Skin epidermis (tissue), 12 donors: Measurements from ENCODE around the gene WRAP53.

ENCODE experiments used
- H3K27ac ChIP-seq, 21 experiments: fragments of 200-600 bp; sonication (generic) in 11 of 21; one replicate each; pipeline ENCODE4 v1.5.0; 2020; ENCODE audit warnings: mild to moderate bottlenecking in 3 of 21, inconsistent platforms in 2 of 21, moderate library complexity in 2 of 21
- H3K4me3 ChIP-seq, 7 experiments: fragments of 200-600 bp; sonication (generic) in 2 of 7; one replicate each; pipeline ENCODE4 v1.5.0; 2020; ENCODE audit warnings: inconsistent platforms in 2 of 7, mild to moderate bottlenecking in 2 of 7, moderate library complexity in 1 of 7

The WRAP53 gene

DNA sequence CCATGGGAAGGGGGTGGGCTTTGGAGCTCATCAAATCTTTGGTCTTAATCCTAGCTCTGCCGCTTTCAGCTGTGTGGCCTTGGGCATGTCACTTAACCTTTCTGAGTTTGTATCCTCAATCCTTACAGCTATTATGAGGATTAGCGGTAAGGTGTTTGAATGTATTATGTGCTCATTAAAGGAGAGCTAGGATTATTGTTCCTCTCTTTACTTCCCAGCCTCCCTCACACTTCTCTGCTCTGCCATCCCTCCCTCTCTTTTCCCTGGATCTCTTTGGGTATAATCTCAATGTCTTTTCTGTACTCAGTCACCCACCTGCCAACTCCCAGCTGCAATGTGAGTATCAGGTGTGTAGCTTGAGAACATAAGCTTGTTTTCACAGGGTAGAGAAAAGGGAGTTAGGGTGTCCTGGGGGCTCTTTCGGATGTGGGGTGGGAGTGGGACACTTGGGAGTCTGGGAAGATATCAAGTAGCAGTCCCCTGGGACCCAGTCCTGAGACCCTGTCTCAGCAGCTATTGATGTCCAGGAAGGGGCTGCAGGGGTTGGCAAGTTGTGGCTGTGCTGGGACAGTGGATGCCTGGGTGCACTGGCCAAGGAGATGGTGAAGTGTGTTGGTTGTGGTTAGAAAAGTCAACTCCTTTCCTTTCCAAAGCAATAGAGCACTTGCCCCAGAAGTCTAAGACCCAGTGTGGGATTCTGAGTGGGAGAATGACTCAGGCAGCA lies 18.5 kb downstream of the WRAP53 start:
- Histone ChIP-seq H3K4me3 (no peak overlapping the region), H3K27ac (no peak overlapping the region)

DNA sequence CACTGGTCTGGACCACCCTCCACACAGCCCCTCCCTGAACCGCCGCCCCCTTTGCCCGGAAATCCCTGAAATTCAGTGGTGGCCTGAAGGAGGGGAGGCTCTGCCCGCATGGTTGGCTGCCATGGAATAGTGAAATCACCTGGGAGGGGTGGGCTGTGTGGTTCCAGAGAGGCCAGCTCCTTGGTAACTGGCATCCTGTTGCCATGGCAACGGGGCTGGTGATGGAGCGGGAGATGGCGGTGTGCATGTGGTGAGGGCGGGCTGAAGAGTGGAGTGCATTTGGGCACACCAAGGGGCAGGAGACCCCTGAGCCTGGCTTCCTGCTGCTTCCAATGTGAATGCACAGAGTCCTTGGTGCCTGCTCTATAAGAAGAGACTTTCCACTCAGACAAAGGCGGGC lies 19.2 kb downstream of the WRAP53 start:
- Histone ChIP-seq H3K27ac (no peak overlapping the region), H3K4me3 (no peak overlapping the region)

DNA sequence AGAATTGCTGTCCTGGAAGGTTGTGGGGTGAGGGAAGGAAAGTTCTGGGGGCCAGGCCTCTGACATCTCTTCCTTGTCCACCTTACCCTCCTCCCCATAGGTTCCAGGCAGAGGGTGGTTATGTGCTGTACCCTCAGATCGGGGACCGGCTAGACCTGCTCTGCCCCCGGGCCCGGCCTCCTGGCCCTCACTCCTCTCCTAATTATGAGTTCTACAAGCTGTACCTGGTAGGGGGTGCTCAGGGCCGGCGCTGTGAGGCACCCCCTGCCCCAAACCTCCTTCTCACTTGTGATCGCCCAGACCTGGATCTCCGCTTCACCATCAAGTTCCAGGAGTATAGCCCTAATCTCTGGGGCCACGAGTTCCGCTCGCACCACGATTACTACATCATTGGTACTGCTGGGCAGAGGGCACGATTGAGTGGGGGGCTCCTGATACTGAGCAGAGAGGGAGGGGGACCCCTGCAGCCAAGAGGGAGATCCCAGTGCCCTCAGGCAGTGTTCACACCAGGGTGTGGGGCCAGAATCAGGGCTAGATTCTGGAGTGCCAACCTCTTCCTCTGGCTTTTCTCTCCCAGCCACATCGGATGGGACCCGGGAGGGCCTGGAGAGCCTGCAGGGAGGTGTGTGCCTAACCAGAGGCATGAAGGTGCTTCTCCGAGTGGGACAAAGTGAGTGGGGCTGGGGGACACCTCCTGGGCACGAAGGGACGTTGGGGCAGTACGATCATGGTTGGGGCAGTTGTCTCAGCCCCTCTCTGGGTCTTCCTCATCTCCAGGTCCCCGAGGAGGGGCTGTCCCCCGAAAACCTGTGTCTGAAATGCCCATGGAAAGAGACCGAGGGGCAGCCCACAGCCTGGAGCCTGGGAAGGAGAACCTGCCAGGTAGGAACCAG lies 19.8 kb downstream of the WRAP53 start:
- H3K4me3 ChIP-seq = no peak overlapping the region

DNA sequence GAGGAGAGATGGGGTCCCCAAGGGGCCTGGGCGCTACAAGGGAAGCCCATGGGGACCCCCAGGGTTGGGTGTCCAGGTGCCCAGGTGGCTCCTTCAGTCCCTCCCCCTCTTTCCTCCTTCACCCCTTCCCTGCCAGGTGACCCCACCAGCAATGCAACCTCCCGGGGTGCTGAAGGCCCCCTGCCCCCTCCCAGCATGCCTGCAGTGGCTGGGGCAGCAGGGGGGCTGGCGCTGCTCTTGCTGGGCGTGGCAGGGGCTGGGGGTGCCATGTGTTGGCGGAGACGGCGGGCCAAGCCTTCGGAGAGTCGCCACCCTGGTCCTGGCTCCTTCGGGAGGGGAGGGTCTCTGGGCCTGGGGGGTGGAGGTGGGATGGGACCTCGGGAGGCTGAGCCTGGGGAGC lies 20.8 kb downstream of the WRAP53 start:
- no peak overlapping the region for H3K4me3 ChIP-seq

More for the DNA sequence above, 19.8 kb downstream of the WRAP53 start:
- H3K27ac ChIP-seq = no peak overlapping the region

DNA sequence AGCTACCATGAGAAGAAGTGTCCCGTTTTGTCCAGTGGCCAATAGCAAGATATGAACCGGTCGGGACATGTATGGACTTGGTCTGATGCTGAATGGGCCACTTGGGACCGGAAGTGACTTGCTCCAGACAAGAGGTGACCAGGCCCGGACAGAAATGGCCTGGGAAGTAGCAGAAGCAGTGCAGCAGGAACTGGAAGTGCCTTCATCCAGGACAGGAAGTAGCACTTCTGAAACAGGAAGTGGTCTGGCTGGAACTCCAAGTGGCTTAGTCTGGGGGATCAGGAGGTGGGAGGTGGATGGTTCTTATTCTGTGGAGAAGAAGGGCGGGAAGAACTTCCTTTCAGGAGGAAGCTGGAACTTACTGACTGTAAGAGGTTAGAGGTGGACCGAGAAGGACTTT lies 22.0 kb downstream of the WRAP53 start:
- no peak overlapping the region for H3K27ac ChIP-seq

More for the DNA sequence above, 20.8 kb downstream of the WRAP53 start:
- no peak overlapping the region for H3K27ac ChIP-seq

DNA sequence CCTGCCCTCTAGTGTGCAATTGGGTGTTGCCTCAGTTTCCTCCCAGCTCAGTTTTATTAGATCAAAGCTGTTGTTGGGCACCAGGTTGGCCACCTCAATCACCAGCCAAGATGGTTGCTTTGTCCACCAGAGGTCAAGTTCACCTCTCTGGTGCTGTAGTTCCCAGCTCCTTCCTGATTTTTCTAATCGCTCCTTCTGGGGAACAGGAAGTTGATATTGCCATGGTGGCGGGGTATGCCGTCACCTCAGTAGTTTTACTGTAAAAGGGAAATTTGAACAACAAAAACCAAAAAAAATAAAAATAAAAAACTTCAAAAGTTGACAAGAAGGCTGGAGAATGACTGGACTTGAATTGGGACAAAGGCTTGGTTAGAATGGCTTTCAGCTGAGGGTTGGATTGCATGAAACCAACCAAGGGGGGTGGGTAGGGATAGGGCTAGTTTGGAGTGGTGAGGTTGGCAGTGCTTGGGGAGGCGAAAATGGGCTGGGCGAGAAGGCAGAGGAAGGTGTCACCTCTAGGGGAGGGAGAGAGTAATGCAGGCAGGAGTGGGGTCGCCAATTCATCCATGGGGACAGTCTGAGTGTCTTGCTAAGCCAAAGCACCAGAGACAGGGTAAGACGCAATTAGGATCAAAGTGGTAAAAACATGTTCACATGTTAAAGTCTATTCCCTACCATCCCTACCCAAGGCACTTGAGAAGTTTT lies 22.9 kb downstream of the WRAP53 start:
- H3K4me3 ChIP-seq = no peak overlapping the region
- H3K27ac ChIP-seq = no peak overlapping the region

More for the DNA sequence above, 22.0 kb downstream of the WRAP53 start:
- H3K4me3 ChIP-seq = no peak overlapping the region

DNA sequence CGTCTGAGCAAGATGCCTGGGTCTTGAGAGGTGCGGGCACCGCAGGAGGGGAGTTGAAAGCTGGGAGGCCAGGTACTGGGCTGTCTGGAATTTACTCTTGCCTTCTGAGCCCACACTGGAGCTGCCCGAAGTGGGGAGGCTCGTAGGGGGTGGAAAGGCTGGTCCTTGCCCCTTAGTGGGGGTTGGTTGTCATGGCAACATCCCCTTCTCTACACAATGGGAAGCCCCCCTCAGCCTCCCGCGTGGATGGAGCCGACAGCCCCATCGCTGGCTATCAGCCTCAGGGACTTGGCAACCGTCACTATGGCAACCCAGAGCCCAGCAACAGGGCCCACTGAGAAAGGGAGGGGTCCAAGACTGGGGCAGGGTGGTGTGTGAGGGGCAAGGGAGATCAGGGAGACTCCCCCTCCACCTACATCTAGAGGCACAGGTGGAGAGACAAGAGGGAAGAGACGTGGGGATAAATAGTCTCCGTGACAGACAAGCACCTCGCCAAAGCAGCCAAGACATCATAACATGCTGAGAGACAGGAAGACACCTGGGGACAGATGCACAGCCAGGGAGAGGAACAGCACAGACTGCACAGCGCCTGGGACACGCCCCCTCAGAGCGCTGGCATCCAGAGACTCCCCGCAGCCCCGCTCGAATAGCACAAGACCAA lies 24.0 kb downstream of the WRAP53 start:
- Histone ChIP-seq H3K4me3 (no peak overlapping the region), H3K27ac (no peak overlapping the region)

DNA sequence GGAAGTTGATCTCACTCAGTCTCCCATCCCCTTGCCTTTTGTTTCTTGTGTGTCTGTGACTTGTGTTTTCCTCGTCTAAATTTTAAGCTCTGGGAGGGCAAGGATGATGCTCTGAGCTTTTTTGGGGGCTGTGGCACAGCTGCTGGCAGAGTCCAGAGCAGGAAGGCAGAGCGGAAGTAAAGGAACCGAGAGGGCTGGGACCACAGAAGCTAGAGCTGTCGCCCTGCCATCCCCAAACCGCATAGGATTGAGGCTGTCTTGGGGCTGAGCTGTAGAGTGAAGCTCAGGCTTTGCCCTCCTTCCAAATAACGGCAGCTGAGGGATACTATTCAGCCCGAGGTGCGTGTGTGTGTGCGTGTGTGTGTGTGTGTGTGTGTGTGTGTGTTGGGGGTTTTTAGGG lies 25.5 kb downstream of the WRAP53 start:
- H3K4me3 ChIP-seq = no peak overlapping the region
- no peak overlapping the region for H3K27ac ChIP-seq

DNA sequence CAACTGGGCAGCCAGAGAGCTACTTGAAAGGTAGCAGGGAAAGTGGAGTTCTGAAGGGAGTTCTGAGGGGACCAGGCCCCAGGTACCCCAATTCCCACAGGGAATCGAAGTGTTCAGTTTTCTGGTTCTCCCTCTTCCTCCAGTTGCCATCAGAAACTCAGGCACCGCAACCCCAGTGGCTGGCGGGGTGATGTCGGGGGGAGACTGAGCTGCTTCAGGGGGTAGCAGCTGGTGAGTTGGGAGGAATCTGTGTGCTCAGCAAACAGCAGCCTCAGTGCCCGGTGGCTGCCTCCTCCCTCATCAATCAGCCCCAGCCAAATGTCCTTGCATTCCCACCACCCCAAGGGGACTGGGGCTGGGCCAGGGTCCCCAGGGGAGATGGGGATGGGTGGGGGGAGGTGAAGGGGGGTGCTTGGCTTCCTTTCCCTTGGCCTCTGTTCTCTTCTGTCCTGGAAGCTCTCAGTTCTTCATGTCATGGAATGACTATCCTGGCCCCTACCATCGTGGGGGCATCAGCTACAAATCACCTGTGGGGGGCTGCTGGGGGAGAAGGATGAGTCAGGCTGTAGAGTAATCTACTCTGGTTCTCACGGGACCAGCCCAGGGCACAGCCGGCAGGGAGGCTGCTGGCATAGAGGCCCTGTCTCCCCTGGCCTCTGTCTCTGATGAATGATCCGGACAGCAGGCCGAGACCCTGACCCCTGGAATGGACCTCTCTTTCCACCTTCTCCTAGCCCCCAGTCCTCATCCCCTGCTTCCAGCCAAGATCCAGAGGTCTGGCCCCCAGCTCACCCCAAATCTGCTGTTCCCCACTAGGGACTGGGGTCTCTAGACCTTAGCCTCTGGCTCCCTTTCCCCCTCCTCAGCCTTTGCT lies 26.7 kb downstream of the WRAP53 start:
- H3K4me3 ChIP-seq = no peak overlapping the region
- no peak overlapping the region for H3K27ac ChIP-seq

DNA sequence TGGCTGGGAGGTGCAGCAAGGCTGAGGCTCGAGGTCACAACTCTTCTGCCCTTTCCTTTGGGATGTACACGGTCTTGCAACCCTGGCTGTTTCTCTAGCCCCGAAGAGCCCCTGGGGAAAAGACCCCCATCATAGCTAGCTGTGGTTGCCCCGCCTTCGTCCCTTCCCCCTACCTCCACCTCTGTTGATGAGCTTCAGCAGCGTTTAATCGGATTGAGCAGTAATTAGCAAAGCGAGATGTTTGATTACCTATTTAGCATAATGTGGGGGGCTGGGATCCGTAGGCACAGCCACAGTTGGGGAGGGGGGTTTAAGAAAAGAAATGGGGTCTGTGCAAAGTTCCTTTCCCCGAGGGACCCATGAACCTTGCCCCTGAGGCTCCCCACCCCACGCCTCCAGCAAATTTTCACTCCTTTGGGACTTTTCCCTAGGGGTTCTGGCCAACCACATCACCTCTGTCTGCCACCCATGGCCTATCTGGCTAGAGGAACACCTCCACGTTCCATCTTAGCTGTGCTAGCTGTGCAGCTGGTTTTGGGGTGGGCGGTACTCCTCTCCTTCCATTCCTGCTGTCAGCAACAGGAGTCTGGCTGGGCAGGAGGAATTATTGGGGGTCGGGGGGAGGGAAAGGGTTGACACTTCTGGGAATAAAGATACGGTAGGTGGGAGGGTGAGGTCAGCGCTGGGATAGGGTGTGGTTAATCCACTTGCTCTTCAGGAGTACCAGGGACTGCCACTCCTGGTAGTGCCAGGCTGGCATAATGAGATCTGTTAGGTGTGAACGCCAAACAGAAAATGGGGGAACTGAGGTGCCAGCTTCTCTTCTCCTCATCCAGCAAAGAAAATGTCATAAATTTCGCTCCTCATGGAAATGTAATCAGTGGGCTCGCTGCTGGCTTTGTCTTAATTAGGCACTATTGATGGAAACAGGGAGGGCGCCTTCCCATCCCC lies 27.9 kb downstream of the WRAP53 start:
- Histone ChIP-seq H3K4me3 (peak overlapping the region; percentile 39 to 47 (median 44)), H3K27ac (peak overlapping the region in 2 of 21 experiments; percentile 51 to 67)

DNA sequence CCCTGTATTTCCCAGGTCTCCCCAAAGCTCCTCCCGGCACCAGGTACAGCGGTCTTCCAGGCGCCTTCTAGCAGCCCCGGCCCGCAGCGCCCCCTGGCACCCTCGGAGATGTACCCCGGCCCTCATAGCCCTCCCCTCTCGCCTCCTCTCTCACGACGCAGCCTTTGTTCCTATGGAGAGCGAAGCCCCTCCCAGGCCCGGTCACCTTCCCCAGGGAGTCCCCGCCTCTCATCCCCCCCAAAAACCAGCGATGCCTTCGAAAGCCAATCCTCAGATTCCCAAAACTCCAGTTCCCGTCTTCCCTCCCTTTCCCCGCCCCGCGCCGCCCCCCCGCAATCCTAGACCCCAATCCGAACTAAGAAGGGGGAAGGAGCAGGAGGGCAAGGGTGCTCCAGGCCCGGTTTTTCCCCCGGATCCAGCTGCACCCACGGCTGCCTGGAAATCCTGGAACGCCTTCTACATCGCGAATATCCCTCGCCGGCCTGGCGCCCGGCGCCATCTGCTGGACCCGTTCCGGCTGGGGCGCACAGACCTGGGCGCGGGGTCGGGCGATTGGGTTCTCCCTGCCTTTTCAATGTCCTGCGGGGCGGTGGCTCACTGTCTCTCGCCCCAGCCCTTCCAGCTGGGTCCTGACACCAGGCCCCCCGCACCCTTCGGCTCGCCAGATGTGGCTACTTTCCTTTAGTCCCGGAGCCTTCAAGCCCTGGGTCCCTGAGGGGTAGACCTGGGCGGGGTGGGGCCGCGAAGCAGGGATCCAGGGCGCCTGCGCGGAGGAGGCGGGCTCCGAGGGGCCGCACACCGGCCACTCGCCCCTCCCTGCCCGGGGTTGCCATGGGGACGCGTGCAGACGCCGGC lies 28.9 kb downstream of the WRAP53 start, which contains the start of gene DNAH2:
DNAH2 (plus strand) TSS at position 844 of the 855 bp plus-strand sequence. CDS start 1,991 bp downstream, outside the sequence.
- peak within 1 kb of the TSS in 14 of 21 experiments; percentile 0 to 67 (median 32) for H3K27ac ChIP-seq

DNA sequence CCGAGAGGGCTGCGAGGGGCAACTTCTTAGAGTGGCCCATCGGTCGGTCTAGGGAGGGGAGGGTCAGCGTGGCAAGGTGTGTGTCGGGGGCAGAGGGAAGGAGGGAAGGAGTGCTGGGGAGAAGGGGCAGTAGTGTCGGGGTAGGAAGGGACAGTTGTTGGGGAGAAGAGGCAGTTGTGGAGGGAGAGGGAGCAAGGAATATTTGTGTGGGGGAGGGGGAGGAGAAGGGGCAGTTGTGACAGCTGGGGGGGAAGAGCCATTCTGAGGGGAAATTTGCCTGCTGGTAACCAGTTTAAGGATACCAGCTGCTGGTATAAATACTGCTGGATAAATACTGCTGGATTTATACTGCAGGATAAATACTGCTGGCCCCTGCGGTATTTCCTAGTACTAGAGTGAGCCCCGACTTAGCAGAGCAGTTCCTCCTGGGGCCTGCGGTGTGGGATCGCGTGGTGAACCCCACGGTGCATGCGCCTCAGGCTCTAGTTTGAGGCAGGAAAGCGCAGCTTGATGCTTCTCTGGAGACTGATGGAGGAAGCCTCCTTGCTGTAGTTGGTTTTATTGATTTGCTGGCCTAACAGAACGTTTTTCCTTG lies 29.6 kb downstream of the WRAP53 start:
- Histone ChIP-seq H3K27ac (peak overlapping the region in 8 of 21 experiments; percentile 0 to 65 (median 26)), H3K4me3 (peak overlapping the region; percentile 39 to 47 (median 44))

More for the DNA sequence above, 28.9 kb downstream of the WRAP53 start, which contains the start of gene DNAH2:
- H3K4me3 ChIP-seq = peak within 1 kb of the TSS; percentile 39 to 47 (median 44)

DNA sequence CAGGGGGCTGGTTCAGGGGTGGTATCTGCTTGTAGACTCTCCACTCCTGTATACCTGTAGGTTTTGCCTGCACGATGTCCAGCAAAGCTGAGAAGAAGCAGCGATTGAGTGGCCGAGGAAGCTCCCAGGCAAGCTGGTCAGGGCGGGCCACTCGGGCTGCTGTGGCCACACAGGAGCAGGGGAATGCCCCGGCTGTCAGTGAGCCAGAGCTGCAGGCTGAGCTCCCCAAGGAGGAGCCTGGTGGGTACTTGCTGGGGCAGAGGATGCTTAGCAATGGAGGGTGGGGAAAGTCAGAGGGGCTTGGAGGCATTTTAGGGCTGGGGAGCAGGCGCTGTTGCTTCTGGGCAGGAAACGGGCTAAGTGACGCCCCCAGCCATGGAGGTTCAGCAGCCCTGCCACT lies 31.4 kb downstream of the WRAP53 start:
- H3K4me3 ChIP-seq = no peak overlapping the region
- H3K27ac ChIP-seq = no peak overlapping the region

DNA sequence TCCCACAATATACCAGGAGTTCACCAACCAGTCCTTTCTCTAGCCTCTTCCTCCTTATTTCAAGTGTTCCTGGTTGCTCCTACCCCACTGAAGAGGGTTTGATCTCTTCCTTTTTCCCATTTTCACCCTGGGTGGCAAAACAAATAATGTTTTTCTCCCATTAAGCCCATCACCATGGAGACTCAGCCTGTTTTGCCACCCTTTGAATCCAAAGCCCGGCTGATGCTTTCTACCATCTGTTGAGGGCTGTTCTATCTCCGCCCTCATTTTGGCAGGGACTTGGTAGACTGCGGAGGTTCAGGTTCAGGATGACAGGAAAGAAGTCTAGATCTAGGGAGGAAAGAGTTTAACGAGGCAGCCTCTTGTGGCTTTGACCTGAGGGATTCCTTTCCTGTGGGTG lies 31.8 kb downstream of the WRAP53 start:
- H3K4me3 ChIP-seq = no peak overlapping the region
- H3K27ac ChIP-seq = no peak overlapping the region

DNA sequence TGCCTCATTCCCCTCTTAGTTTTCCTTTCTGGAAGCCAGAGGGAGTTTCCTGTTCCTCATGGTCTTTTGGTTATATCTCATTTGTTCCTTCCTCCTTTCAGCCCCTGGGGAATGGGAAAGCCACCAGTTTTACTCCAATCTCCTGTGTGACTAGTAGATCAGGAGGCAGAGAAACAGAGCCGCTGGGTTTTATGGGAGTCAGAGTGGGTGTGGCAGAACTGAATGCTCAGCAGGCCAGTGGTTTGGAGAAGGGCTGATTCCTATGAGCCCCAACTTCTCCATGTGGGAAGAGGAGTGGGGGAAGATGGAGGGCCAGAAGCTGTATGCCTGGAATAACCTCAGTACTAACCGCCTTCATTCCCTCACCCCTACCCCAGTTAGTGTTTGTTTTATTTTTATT lies 33.3 kb downstream of the WRAP53 start:
- no peak overlapping the region for H3K4me3 ChIP-seq

DNA sequence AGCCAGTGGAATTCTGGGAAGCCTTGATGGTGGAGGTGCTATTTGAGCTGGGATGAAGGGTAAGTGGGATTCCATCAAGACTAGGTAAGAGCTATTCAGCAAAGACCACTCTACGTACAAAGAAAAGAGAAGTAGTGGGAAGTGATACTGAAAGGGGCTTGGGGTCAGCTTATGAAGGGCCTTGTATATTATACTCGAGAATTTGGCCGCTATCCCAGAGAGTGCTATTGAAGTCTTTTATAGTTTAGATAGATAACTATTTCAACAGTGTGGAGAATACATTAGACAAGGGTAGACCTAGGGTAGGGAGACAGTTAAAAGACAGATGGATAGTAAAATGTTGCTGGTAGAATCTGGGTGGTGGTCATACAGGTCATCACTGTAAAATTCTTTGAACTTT lies 39.6 kb downstream of the WRAP53 start:
- Histone ChIP-seq H3K4me3 (no peak overlapping the region), H3K27ac (no peak overlapping the region)

More for the DNA sequence above, 33.3 kb downstream of the WRAP53 start:
- no peak overlapping the region for H3K27ac ChIP-seq
